Keratinocyte (primary cell): ENCODE data around the gene INSC. TPM values are rescaled to one million over a fixed set of nuclear protein-coding genes. Genes with fewer than 3 reads are reported as not detected.

Experiments used
- DNase-seq: peaks from one replicate; pipeline ENCODE4 v3.0.0-alpha.2; 2011; ENCODE audit warnings: low read depth, missing footprints, low spot score
- FAIRE-seq: peaks from 2 replicates; lab custom pipeline; 2011; peaks lifted over from hg19 to GRCh38; lab: Jason Lieb, UNC
- H2AFZ ChIP-seq: 2 replicates; pipeline ENCODE4 v1.6.0; 2012; ENCODE audit warnings: low read length, control low read depth, inconsistent platforms; ENCODE audit not compliant: control insufficient read depth
- H3K27ac ChIP-seq: 2 replicates; pipeline ENCODE4 v1.5.1; 2011; ENCODE audit warnings: low read length; ENCODE audit not compliant: control insufficient read depth, insufficient read depth
- H3K27me3 ChIP-seq: 3 replicates; pipeline ENCODE4 v1.6.0; 2011; ENCODE audit warnings: low read length; ENCODE audit not compliant: control insufficient read depth, insufficient read depth; ENCODE audit errors: extremely low read depth
- H3K36me3 ChIP-seq, 2 experiments: 2 replicates in 1 of 2; 3 replicates in 1 of 2; pipeline ENCODE4 v1.5.1; 2011; ENCODE audit warnings: low read length in 2 of 2, mild to moderate bottlenecking in 1 of 2; ENCODE audit not compliant: control insufficient read depth in 2 of 2, insufficient read depth in 2 of 2; ENCODE audit errors: extremely low read depth in 1 of 2
- H3K4me1 ChIP-seq: 3 replicates; pipeline ENCODE4 v1.5.1; 2011; ENCODE audit warnings: low read length; ENCODE audit not compliant: control insufficient read depth, insufficient read depth; ENCODE audit errors: extremely low read depth
- H3K4me2 ChIP-seq: 3 replicates; pipeline ENCODE4 v1.6.0; 2011; ENCODE audit warnings: low read depth, low read length; ENCODE audit not compliant: control insufficient read depth, insufficient read depth; ENCODE audit errors: extremely low read depth
- H3K4me3 ChIP-seq, 3 experiments: fragments of 200-600 bp in 1 of 3; sonication (generic) in 1 of 3; 2 replicates in 2 of 3; 3 replicates in 1 of 3; pipeline ENCODE4 v1.5.1; 2011 to 2016; ENCODE audit warnings: low read length in 3 of 3, mild to moderate bottlenecking in 3 of 3, control low read depth in 2 of 3, inconsistent platforms in 1 of 3, low read depth in 1 of 3, mixed read lengths in 1 of 3, mixed run types in 1 of 3, moderate library complexity in 1 of 3; ENCODE audit not compliant: control insufficient read depth in 2 of 3, insufficient read depth in 2 of 3; ENCODE audit errors: extremely low read depth in 1 of 3
- H3K79me2 ChIP-seq: 2 replicates; pipeline ENCODE4 v1.6.0; 2012; ENCODE audit warnings: low read length; ENCODE audit not compliant: control insufficient read depth, insufficient read depth
- H3K9ac ChIP-seq: 3 replicates; pipeline ENCODE4 v1.6.0; 2011; ENCODE audit warnings: low read length; ENCODE audit not compliant: control insufficient read depth, insufficient read depth; ENCODE audit errors: extremely low read depth
- H3K9me1 ChIP-seq: 3 replicates; pipeline ENCODE4 v1.6.0; 2011; ENCODE audit warnings: low read length; ENCODE audit not compliant: control insufficient read depth, insufficient read depth; ENCODE audit errors: extremely low read depth
- H3K9me3 ChIP-seq: 2 replicates; pipeline ENCODE4 v1.5.1; 2012; ENCODE audit warnings: low read depth, low read length; ENCODE audit not compliant: control insufficient read depth
- H4K20me1 ChIP-seq: 3 replicates; pipeline ENCODE4 v1.6.0; 2011; ENCODE audit warnings: low read length; ENCODE audit not compliant: control insufficient read depth, insufficient read depth; ENCODE audit errors: extremely low read depth
- EZH2 ChIP-seq: IDR thresholded peaks from one replicate; pipeline ENCODE4 v1.6.1; 2012; ENCODE audit warnings: inconsistent platforms, mild to moderate bottlenecking, low read length, moderate library complexity
- dilution Hi-C: fragments of 300-500 bp; cut with MboI; formaldehyde crosslinking; loops from one replicate; pipeline ENCODE4 v1.7.0; 2020; ENCODE audit warnings: low sequenced_read_pairs; ENCODE audit not compliant: extremely low pct_ligation_motif_present
- polyA plus RNA-seq, 5 experiments: library from polyadenylated mRNA; depleted of rRNA in 3 of 5; stranded (reverse) in 3 of 5; stranded (forward) in 1 of 5; unstranded in 1 of 5; fragments of >200 nt; gene quantifications; 1 replicate in 1 of 5; 2 replicates in 3 of 5; 3 replicates in 1 of 5; pipeline versions ENCODE4 v1.2.1 to v1.2.3, GENCODE V29; 2011 to 2012; ENCODE audit warnings: missing spikeins in 2 of 5, low read depth in 1 of 5, low replicate concordance in 1 of 5
- TF ChIP-seq, protein P1 (sequence below), 3 experiments: IDR thresholded peaks in 1 of 3; conservative IDR thresholded peaks in 1 of 3; optimal IDR thresholded peaks in 1 of 3; 2 replicates in 2 of 3; 3 replicates in 1 of 3; pipeline versions ENCODE3 to v1.5.1; 2011; ENCODE audit warnings: low read length in 3 of 3, mild to moderate bottlenecking in 3 of 3, moderate library complexity in 2 of 3, control low read depth in 1 of 3, inconsistent platforms in 1 of 3; ENCODE audit not compliant: insufficient read depth in 2 of 3; ENCODE audit errors: extremely low read depth in 1 of 3

INSC gene
- polyA plus RNA-seq, 1 donor (not counting 4 experiments of a cell fraction or from before 2014, with no cell fraction given): 0.13 TPM

GRCh38 chr11:15215005-15215404 is 100.3 kb downstream of the INSC start:
- no peak for DNase-seq
- Histone ChIP-seq H3K36me3 (no peaks in the 10 kb centered on the region), H3K79me2 (no peaks in the 10 kb centered on the region), H3K4me3 (no peak overlapping the region), H3K4me2 (no peak overlapping the region), H3K9me3 (no peaks in the 10 kb centered on the region), H3K4me1 (no peaks in the 10 kb centered on the region), H3K9ac (no peak overlapping the region), H4K20me1 (no peaks in the 10 kb centered on the region), H3K9me1 (no peaks in the 10 kb centered on the region), H3K27me3 (no peaks in the 10 kb centered on the region), H3K27ac (no peak overlapping the region), H2AFZ (no peak overlapping the region)
- FAIRE-seq: no peak
- dilution Hi-C loops: no loop called here
- no peak for TF ChIP-seq EZH2
- TF ChIP-seq, protein P1, sequence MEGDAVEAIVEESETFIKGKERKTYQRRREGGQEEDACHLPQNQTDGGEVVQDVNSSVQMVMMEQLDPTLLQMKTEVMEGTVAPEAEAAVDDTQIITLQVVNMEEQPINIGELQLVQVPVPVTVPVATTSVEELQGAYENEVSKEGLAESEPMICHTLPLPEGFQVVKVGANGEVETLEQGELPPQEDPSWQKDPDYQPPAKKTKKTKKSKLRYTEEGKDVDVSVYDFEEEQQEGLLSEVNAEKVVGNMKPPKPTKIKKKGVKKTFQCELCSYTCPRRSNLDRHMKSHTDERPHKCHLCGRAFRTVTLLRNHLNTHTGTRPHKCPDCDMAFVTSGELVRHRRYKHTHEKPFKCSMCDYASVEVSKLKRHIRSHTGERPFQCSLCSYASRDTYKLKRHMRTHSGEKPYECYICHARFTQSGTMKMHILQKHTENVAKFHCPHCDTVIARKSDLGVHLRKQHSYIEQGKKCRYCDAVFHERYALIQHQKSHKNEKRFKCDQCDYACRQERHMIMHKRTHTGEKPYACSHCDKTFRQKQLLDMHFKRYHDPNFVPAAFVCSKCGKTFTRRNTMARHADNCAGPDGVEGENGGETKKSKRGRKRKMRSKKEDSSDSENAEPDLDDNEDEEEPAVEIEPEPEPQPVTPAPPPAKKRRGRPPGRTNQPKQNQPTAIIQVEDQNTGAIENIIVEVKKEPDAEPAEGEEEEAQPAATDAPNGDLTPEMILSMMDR (optimal IDR thresholded peaks at IDR 0.05 in 1 of 3, IDR thresholded peaks at IDR 0.05 in 1 of 3, conservative IDR thresholded peaks at IDR 0.05 in 1 of 3; ENCODE audit: extremely low read depth in 1 of 3, insufficient read depth in 2 of 3, low read length in 3 of 3): no peak

- H3K9me3 ChIP-seq: no peaks in the 10 kb centered on the region
- no peak overlapping the region for H3K27ac ChIP-seq
- H4K20me1 ChIP-seq: no peaks in the 10 kb centered on the region
- no peak overlapping the region for H2AFZ ChIP-seq
- dilution Hi-C loops: no loop called here
- no peaks in the 10 kb centered on the region for H3K9me1 ChIP-seq
- no peak overlapping the region for H3K9ac ChIP-seq
- DNase-seq: no peak
- H3K4me1 ChIP-seq: no peaks in the 10 kb centered on the region
- H3K4me2 ChIP-seq: no peak overlapping the region
- H3K27me3 ChIP-seq: no peaks in the 10 kb centered on the region
- no peak for TF ChIP-seq EZH2
- TF ChIP-seq, protein P1 (optimal IDR thresholded peaks at IDR 0.05 in 1 of 3, IDR thresholded peaks at IDR 0.05 in 1 of 3, conservative IDR thresholded peaks at IDR 0.05 in 1 of 3; ENCODE audit: extremely low read depth in 1 of 3, insufficient read depth in 2 of 3, low read length in 3 of 3): peak; percentile 51 to 67 (median 62)
- H3K36me3 ChIP-seq: no peaks in the 10 kb centered on the region
- no peaks in the 10 kb centered on the region for H3K79me2 ChIP-seq
- H3K4me3 ChIP-seq: no peak overlapping the region
- no peak for FAIRE-seq
Observed at GRCh38 chr11:15216678-15217077, 102.0 kb downstream of the INSC start.
